Panc1 (cell line): Measurements from ENCODE around the gene CES5A.

Experiments used
- POLR2AphosphoS5 ChIP-seq: IDR thresholded peaks from 2 replicates; pipeline ENCODE4 v1.6.1; 2012; ENCODE audit warnings: mild to moderate bottlenecking, low read depth, low read length, moderate library complexity
- SIN3A ChIP-seq: IDR thresholded peaks from 2 replicates; pipeline ENCODE4 v1.6.1; 2012; ENCODE audit warnings: low read depth, mild to moderate bottlenecking, low read length, moderate library complexity, borderline replicate concordance; ENCODE audit not compliant: insufficient read depth
- TF ChIP-seq, protein P1 (sequence below): fragments of 450-650 bp; IDR thresholded peaks from 2 replicates; pipeline ENCODE4 v1.5.1; 2017; ENCODE audit warnings: mild to moderate bottlenecking
- TF ChIP-seq, protein P2 (sequence below), 2 experiments: IDR thresholded peaks; 2 replicates each; pipeline ENCODE4 v1.6.1; 2011 to 2012; ENCODE audit warnings: low read depth in 2 of 2, control low read depth in 1 of 2, low read length in 1 of 2, mild to moderate bottlenecking in 1 of 2, moderate library complexity in 1 of 2; ENCODE audit not compliant: insufficient read depth in 1 of 2

DNA sequence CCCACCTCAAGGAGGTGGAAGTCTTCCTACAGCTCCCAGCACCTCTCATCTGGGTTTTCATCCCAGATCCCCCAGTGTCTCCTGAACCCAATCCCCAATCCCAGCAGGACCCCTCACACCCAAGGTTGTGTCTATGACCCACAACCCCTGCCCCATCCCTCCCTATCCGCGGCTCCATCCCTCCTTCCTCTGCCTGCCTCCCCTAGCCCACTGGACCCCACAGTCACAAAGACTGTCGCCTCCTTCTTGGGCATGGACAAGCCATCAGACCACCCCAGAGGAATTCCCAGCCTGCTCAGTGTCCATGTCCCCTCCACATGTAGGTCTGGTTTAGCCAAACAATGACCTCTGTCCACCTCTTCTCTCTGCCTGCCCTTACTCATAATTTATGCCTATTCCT, 54.6 kb downstream of the CES5A start:
- no peak for TF ChIP-seq SIN3A
- TF ChIP-seq, protein P1, sequence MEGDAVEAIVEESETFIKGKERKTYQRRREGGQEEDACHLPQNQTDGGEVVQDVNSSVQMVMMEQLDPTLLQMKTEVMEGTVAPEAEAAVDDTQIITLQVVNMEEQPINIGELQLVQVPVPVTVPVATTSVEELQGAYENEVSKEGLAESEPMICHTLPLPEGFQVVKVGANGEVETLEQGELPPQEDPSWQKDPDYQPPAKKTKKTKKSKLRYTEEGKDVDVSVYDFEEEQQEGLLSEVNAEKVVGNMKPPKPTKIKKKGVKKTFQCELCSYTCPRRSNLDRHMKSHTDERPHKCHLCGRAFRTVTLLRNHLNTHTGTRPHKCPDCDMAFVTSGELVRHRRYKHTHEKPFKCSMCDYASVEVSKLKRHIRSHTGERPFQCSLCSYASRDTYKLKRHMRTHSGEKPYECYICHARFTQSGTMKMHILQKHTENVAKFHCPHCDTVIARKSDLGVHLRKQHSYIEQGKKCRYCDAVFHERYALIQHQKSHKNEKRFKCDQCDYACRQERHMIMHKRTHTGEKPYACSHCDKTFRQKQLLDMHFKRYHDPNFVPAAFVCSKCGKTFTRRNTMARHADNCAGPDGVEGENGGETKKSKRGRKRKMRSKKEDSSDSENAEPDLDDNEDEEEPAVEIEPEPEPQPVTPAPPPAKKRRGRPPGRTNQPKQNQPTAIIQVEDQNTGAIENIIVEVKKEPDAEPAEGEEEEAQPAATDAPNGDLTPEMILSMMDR: no peak
- TF ChIP-seq POLR2AphosphoS5: no peak
- TF ChIP-seq, protein P2, sequence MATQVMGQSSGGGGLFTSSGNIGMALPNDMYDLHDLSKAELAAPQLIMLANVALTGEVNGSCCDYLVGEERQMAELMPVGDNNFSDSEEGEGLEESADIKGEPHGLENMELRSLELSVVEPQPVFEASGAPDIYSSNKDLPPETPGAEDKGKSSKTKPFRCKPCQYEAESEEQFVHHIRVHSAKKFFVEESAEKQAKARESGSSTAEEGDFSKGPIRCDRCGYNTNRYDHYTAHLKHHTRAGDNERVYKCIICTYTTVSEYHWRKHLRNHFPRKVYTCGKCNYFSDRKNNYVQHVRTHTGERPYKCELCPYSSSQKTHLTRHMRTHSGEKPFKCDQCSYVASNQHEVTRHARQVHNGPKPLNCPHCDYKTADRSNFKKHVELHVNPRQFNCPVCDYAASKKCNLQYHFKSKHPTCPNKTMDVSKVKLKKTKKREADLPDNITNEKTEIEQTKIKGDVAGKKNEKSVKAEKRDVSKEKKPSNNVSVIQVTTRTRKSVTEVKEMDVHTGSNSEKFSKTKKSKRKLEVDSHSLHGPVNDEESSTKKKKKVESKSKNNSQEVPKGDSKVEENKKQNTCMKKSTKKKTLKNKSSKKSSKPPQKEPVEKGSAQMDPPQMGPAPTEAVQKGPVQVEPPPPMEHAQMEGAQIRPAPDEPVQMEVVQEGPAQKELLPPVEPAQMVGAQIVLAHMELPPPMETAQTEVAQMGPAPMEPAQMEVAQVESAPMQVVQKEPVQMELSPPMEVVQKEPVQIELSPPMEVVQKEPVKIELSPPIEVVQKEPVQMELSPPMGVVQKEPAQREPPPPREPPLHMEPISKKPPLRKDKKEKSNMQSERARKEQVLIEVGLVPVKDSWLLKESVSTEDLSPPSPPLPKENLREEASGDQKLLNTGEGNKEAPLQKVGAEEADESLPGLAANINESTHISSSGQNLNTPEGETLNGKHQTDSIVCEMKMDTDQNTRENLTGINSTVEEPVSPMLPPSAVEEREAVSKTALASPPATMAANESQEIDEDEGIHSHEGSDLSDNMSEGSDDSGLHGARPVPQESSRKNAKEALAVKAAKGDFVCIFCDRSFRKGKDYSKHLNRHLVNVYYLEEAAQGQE (IDR thresholded peaks at IDR 0.05; ENCODE audit: insufficient read depth in 1 of 2, low read depth in 2 of 2, low read length in 1 of 2): no peak
